Left cardiac atrium (tissue), 4 donors: ENCODE measurements around the gene MDN1. TPM values are rescaled to one million over a fixed set of nuclear protein-coding genes. Genes with fewer than 3 reads are reported as not detected.
"Not testable (repeated sequence)": the region's sequence is repeated elsewhere in the genome, so short reads cannot be mapped to it uniquely, and the experiment has no call there.

Experiments used
- ATAC-seq, 2 donors: fragments of 200-7000 bp; cut with Tn5 transposase; one replicate each; pipeline ENCODE4 v1.9.1; 2020; ENCODE audit warnings: mild to moderate bottlenecking in 2 of 2, moderate library complexity in 2 of 2
- DNase-seq: peaks from one replicate; pipeline ENCODE4 v3.0.0-alpha.2; 2020
- intact Hi-C, 2 donors: fragments of 100-400 bp; cut with DNase I; formaldehyde crosslinking; loops; one replicate each; pipeline versions ENCODE4 v1.14.1 to v1.15.1; 2022 to 2023
- total RNA-seq, 2 donors: library from RNA; stranded (reverse); fragmentation: NEBNext Ultra II Directional; extraction: Animal tissue kit (Norgen Biotek cat#: 25700); gene quantifications; one replicate each; pipeline ENCODE4 v1.2.1, GENCODE V29; 2021
- donor health status: DM: no; HTN: yes; CAD: no.
- donor health status: DM: no; HTN: yes; CAD: no; lungs with severe emphysema.
- donor health status: DM: yes; HTN: yes; CAD: no.
- donor health status: Dilated cardiomyopathy.

The MDN1 gene
- total RNA-seq, 2 donors from 2014 or later, result 22.4 to 23.6 TPM

DNA sequence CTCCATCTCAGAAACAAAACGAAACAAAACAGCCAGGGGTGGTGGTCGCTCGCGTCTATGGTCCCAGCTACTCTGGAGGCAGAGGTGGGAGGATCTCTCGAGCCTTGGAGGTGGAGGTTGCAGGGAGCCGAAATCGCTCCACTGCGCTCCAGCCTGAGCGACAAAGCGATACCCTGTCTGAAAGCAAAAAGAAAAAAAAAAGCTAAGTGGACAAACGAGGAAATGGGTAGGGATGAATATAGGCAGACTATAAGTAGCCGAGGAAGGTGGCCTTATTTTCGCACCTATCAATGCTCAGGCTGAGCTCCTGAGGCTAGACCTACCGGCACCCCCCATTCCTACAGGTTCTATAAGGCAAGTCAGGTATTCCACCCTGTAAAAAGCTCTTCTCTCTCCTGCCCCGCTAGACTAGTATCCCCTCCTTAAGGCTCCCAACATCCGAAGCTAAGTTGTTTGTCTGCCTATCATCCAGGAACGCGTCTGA is 9.4 kb upstream of the MDN1 start:
- intact Hi-C loops, result no loop called here
- ATAC-seq (peak; percentile 13 to 28), DNase-seq (no peak)

DNA sequence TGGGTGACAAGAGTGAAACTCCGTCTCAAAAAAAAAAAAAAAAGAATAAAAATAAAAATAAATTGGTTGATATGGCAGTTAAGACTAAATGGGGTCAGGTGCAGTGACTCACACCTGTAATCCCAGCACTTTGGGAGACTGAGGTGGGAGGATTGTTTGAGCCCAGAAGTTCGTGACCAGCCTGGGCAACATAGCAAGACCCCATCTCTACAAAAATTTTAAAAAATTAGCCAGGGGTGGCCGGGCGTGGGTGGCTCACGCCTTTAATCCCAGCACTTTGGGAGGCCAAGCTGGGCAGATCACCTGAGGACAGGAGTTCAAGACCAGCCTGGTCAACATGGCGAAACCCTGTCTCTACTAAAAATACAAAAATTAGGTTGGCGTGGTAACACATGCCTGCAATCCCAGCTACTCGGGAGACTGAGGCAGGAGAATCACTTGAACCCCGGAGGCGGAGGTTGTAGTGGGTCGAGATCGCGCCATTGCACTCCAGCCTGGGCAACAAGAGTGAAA is 8.9 kb upstream of the MDN1 start:
- intact Hi-C loops, ATAC-seq, DNase-seq: not testable (repeated sequence)

DNA sequence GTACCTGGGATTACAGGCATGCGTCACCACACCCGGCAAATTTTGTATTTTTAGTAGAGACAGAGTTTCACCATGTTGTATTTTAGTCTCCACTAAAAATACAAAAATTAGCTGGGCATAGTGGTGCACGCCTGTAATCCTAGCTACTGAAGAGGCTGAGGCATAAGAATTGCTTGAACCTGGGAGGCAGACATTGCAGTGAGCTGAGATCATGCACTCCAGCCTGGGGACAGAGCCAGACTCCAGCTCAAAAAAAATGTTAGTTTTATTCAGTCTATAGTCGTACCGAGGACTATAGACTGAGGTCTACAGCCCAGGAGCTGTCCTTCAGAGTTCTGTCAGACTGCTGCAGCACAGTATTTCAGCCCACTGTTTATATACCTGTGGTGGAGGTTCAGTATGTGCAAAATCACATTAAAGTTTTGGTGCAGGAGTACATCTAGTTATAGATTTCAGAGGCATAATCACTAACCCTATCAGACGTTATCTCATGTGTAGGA is 6.5 kb upstream of the MDN1 start:
- ATAC-seq, result no peak
- intact Hi-C loops, result no loop called here
- no peak for DNase-seq

DNA sequence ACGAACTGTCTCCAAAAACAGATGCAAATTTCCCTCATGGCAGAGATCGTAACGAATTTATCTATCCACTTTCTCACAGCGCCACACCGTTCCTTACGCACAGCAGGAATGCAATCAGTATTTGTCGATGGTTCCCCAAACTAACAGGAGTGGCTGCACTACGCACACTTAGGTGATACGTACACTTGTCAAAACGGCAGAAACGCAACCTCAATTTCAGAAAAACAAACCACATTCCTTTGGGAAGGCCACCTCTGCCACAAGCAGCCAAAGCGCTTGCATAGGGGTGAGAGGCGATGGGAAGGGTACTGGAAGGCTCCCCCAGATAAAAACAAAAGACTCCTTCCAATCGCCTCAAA is 638 bp downstream of the MDN1 start:
- ATAC-seq (peak; percentile 9 to 40), DNase-seq (no peak)
- intact Hi-C loops, result no loop called here

DNA sequence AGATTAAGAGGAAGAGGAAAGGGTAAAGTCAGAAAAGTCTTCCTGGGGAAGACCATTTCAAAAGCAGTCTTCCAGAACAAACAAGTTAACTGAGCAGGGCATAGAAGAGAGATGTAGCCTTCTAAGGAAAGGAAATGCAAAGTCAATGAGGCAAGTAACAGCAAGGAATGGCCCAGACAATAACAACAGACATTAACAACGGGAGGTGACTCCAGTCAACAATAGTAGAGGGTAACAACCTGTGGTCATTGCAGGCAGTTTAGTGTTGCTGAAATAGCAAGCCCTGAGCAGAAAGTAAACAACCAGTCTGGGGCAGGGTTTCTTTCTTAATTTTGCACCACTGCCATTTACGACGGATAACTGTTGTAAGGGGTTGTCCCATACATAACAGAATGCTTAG is 2.1 kb downstream of the MDN1 start:
- ATAC-seq (no peak), DNase-seq (no peak)
- intact Hi-C loops, result no loop called here

DNA sequence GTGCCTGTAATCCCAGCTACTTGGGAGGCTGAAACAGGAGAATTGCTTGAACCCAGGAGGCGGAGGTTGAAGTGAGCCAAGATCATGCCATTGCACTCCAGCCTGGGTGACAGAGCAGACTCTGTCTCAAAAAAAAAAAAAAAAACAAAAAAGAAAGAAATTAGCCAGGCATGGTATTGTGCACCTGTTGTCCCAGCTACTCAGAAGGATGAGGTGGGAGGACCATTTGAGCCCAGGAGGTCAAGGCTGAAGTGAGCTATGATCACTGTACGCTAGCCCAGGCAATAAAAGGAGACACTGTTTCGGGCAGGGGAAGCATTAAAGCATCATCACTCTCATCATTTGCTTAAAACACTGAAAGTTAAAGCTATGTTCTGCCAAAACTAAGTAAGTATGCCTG is 6.2 kb downstream of the MDN1 start:
- intact Hi-C loops, ATAC-seq, DNase-seq: not testable (repeated sequence)

DNA sequence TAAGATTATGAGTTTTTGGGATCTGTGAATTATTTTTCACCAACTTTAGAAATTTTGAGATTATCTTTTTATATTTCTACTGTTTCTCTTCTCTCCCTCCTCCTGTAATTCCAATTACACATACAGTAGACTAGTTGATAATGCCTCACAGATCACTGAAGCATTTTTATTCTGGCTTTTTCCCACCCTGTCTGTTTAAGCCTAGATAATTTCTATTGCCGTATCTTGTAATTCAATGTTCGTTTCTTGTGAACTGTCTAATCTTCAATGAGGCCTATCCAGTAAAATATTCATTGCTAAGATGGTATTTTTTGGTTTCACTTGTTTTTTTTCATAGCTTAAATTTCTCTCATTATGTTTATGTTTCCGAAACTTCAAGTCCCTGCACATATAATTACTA is 12.0 kb downstream of the MDN1 start:
- no peak for ATAC-seq
- no peak for DNase-seq
- intact Hi-C loops, result no loop called here

DNA sequence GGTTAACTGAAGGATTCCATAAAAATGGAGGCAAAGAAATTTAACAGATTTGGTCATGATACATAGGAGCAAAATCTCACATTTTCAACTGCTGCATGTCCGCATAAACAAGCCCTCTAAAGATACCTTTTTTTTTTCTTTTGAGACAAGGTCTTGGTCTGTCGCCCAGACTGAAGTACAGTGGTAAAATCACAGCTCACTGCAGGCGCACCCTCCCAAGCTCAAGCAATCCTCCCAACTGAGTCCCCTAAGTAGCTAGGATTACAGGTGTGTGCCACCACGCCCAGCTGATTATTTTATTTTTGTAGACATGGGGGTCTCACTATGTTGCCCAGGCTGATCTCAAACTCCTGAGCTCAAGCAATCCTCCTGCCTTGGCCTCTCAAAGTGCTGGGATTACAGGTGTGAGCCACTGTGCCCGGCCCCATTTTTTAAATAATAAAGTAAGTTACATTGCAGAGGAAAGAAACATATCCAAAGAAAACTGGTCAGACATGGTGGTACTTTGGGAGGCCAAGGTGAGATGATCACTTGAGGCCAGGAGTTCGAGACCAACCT is 13.7 kb downstream of the MDN1 start:
- no peak for ATAC-seq
- intact Hi-C loops, result no loop called here
- no peak for DNase-seq

DNA sequence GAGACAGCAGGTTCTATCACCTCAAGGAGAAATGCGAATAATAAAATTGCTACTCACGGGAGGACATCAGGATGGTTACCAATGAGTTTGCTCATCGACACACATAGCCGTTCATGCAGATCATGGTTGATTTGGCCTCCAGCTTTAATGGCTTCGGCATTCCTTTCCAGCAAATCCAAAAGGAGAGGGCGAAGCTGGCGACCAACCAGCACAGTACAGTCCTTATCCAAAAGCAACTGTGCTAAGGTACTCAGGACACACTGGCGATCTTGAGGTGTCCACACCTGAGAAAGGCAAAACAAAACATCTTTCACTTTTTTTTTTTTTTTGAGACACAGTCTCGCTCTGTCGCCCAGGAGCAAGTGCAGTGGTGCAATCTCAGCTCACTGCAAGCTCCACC is 16.3 kb downstream of the MDN1 start:
- no peak for DNase-seq
- intact Hi-C loops, result no loop called here
- no peak for ATAC-seq

DNA sequence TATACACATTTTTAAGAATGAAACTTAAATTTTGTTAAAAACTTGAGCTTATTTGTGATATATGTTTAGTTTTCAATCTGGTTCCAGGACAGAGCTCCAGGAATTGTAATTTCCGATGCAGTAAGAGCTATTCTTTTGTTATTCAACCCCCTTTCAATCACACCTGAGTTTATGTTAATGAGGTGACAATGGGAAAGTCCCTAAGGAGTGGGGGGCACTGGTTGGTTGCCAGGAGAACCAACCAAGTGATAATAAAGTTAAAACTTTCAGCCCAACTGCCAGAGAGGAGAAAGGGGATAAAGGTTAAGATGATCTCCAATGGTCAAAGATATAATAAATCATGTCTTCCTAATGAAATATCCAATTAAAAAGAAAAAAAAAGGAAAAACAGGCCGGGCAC is 19.8 kb downstream of the MDN1 start:
- DNase-seq (no peak), ATAC-seq (no peak)
- intact Hi-C loops, result no loop called here

DNA sequence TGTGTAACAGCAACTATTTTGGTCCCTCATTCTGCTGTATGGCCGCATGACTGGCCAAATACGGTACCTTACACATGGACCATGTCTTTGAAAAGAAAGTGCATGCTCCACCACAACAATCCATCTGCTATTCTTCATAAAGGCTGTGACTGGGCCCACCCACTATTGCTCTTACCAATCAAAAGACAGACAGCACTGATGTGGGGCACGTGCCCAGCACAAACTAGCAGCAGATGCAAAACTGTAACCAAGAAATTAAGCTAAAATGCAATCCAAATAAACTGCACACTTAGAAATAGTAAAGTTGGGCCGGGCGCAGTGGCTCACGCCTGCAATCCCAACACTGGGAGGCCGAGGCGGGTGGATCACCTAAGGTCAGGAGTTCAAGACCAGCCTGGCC is 20.5 kb downstream of the MDN1 start:
- no peak for DNase-seq
- intact Hi-C loops, result no loop called here
- ATAC-seq, result no peak

DNA sequence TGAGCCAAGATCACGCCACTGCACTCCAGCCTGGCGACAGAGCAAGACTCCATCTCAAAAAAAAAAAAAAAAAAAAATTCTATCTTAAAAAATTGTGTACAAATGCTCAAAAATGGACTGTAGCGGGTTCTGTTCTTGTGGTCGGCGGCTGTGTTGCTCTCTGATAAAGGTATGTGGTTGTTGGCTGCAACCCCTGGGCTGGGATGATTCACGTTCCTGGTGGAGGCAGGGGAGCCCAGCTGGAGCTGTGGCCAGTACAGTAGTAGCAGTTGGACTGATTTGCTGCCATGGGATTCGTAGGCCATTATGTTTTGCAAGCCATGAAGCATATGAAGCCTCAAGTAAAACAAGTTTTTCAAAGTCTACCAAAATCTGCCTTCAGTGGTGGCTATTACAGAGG is 22.3 kb downstream of the MDN1 start:
- DNase-seq, result peak; percentile 41
- peak in 1 of 2 donors; percentile 62 for ATAC-seq
- intact Hi-C loops, result no loop called here

DNA sequence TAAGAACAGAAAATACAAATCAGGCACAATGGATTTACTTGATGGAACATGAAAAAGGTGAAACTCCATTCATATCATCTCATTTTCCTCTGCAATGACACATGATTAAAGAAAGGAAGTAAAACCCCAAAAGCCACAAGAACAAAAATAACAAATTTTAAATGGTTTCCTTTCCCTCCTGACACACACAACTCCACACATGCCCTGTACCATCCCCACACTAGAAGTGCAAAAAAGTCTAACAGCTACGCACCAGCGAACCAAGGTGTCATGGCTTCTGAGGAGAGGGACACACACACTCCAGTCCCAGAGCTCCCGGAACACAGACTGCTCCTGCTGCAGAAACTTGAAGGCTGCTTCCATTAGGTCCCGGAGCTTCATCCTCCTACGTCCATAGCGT is 25.3 kb downstream of the MDN1 start:
- no peak for DNase-seq
- no peak for ATAC-seq
- intact Hi-C loops, result no loop called here

DNA sequence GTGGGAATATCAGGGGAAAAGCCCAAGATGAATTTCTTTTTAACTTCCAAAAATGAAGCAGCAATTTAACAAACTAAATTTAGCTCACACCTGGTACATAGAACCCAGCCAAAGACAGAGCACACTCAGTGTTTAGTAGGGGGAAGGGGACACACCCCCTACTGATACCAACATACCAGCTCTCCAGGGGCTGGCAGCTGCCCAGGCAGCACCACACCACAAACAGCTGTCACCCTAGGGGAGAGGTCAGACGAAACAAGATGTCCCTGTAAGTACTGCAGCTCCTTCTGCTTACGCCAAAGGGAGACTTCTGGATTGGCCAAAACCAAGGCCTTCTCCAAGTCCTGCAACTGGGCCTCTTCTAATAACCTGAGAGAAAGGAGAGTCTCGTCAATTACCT is 26.0 kb downstream of the MDN1 start:
- peak; percentile 31 for DNase-seq
- peak; percentile 78 to 85 for ATAC-seq
- intact Hi-C loops, result no loop called here

DNA sequence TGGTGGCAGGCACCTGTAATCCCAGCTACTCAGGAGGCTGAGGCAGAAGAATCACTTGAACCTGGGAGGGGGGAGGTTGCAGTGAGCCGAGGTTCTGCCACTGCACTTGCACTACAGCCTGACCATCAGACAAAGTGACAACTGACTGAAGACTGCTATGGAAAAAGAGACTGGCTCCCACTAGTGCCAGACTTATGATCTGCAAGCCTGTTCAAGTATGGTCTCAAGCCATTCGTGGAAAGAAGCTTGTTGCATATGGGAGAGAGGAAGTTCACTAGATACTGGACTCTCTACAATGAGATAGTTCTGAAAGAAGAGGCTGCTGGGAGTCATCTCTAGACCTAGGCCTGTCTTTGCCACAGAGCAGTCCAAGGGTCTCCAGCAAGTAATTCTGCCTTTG is 26.7 kb downstream of the MDN1 start:
- ATAC-seq (peak; percentile 63 to 67), DNase-seq (no peak)
- intact Hi-C loops, result no loop called here

DNA sequence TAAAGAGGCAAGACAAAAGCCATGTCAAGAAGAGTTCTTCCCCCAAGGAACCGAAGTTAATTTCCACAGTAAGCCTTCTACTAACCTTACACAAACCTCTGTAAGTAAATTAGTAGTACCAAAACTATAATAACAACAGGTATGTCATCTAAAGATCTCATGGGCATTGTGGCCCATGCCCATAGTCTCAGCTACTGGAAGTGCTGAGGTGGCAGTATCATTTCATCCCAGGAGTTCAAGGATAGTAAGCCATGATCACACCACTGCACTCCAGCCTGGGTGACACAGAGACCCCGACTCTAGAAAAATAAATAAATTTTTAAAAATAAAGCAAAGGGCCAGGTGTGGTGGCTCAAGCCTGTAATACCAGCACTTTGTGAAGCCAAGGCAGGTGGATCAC is 29.2 kb downstream of the MDN1 start:
- intact Hi-C loops, result no loop called here
- ATAC-seq (no peak), DNase-seq (no peak)

DNA sequence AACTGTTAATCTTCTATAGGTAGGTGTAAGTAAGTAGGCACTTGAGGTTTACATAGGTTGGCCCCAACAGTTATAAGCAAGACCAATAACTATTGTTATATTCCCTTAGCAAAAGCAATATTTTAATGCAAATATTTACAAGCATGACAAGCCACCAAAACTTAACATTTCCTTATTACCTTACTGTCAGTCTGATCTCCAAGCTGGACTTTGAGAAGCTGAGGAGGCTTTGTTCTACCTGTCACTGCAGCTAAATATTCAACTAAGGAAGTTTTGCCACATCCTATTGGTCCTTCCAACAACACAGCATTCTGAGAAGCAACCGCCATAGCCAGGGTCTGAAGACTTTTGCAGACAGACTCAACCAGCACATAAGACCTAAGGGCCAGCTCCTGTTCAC is 29.6 kb downstream of the MDN1 start:
- ATAC-seq (no peak), DNase-seq (no peak)
- intact Hi-C loops, result no loop called here

DNA sequence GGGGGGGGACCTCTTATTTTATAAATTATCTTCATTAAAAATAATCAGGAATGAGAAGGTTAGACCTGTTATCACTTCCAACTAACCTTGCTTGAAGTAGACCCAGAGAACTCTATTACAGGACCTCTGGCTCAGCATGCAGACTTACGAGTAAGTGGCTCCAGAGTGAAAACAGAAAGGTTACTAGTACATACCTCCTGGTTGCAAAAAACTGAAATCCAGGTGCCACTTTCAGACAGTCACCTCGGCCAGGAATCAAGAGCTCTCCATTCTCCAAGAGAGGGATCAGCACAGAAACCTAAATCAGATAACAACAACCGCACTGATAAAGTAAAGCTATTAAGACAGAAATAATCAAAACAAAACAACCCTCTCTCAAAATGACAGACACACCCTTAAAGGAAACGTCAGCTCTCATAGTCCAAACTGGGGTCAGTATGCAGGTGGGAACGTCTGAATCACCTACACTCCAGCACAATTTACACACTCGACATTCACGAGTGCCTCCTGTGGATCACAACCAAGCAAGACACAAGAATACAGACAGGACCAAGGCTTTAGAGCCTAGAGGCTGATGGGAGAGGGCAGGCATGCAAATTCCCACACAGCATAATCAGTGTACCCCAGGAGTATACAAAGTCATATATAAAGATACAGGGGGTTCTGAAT is 31.8 kb downstream of the MDN1 start:
- ATAC-seq (no peak), DNase-seq (no peak)
- intact Hi-C loops, result no loop called here

DNA sequence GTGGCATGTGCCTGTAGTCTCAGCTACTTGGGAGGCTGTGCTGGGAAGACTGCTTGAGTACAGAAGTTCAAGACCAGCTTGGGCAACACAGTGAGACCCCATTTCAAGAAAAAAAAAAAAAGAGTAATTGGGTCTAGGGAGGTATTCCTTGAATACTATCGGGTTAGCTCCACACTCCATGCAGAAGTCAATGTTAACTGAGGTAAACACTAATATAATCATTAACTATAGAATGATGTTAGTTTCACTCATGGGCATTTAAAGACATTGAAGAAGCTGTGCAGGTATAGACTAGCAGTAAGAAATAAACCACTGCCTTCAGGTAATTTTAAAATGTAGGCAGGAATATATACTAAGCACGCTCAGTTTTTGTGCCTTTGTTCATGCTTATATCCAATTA is 32.6 kb downstream of the MDN1 start:
- intact Hi-C loops, result no loop called here

DNA sequence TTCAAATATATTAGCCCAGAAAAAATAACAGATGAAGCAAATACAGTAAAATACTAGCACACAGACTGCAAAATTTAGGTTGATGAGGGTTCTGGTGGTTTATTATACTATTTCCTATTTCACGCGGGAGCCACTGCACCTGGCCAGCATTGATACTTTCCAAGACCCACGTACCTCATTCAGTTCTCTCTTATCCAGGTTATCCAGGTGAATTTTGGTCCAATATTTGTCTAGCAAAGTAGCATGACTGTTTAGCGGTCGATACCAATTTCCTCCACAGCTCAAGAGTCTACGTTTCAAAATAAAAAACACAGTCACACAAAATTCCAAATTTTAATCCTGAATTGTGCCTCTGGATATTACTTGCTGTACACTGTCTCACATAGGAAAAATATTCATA is 34.8 kb downstream of the MDN1 start:
- ATAC-seq, result no peak
- intact Hi-C loops, result no loop called here

More for the DNA sequence above, 32.6 kb downstream of the MDN1 start:
- DNase-seq, result no peak
- no peak for ATAC-seq

DNA sequence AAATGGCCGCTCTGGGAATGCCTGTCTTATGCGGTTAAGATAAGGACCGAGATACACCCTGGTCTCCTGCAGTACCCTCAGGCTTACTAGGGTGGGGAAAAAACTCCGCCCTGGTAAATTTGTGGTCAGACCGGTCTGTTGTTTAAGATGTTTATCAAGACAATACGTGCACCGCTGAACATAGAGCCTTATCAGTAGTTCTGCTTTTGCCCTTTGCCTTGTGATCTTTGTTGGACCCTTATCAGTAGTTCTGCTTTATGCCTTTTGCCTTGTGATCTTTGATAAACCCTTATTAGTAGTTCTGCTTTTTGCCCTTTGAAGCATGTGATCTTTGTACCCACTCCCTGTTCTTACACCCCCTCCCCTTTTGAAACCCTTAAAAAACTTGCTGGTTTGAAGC is 36.3 kb downstream of the MDN1 start:
- ATAC-seq, intact Hi-C loops, DNase-seq: not testable (repeated sequence)

More for the DNA sequence above, 34.8 kb downstream of the MDN1 start:
- no peak for DNase-seq
